IMR-90 (cell line): ENCODE data around the gene ILRUN. TPM values are rescaled to one million over a fixed set of nuclear protein-coding genes. Genes with fewer than 3 reads are reported as not detected.
"Not testable (repeated sequence)": the region's sequence is repeated elsewhere in the genome, so short reads cannot be mapped to it uniquely, and the experiment has no call there.

Experiments
- ATAC-seq: fragments of 200-7000 bp; cut with Tn5 transposase; 2 replicates; pipeline ENCODE4 v1.9.1; 2020; ENCODE audit warnings: low read depth, mild to moderate bottlenecking, moderate library complexity
- BruUV-seq: library from RNA; stranded (reverse); fragments of 400-500 nt; replicated peaks from 2 replicates; lab custom pipeline; 2021; lab: Mats Ljungman, UMichigan
- CTCF ChIA-PET: fragments of 300-600 bp; formaldehyde crosslinking; extraction: SDS; loops from one replicate; lab custom pipeline; 2021; ENCODE audit warnings: antibody characterized with exemption; lab: Yijun Ruan, JAX
- POLR2A ChIA-PET: fragments of 300-600 bp; sonication (Branson Sonifier 250); formaldehyde crosslinking; loops from one replicate; lab custom pipeline; 2022; ENCODE audit warnings: antibody characterized with exemption; ENCODE audit not compliant: unreplicated experiment; lab: Charles Lee
- DNase-seq: peaks from one replicate; pipeline ENCODE4 v3.0.0; 2013
- H2AFZ ChIP-seq: replicated peaks from 2 replicates; pipeline ENCODE3; 2013; ENCODE audit warnings: low read length, mild to moderate bottlenecking; ENCODE audit not compliant: poor library complexity
- H2AK5ac ChIP-seq: 2 replicates; pipeline ENCODE4 v1.6.1; 2013; ENCODE audit warnings: low read depth, low read length, inconsistent platforms
- H2AK9ac ChIP-seq: replicated peaks from 2 replicates; pipeline ENCODE3; 2013; ENCODE audit warnings: mild to moderate bottlenecking, low read depth, low read length, moderate library complexity; ENCODE audit not compliant: poor library complexity
- H2BK120ac ChIP-seq: 2 replicates; pipeline ENCODE4 v1.6.1; 2013; ENCODE audit warnings: low read depth, low read length, inconsistent platforms
- H2BK15ac ChIP-seq: 3 replicates; pipeline ENCODE4 v1.6.1; 2013; ENCODE audit warnings: low read depth, low read length, inconsistent platforms
- H2BK20ac ChIP-seq: 2 replicates; pipeline ENCODE4 v1.6.1; 2013; ENCODE audit warnings: low read depth, mild to moderate bottlenecking, inconsistent platforms, low read length, moderate library complexity
- H2BK5ac ChIP-seq: 2 replicates; pipeline ENCODE4 v1.6.1; 2013; ENCODE audit warnings: mild to moderate bottlenecking, low read depth, low read length, inconsistent platforms; ENCODE audit not compliant: poor library complexity, severe bottlenecking
- H3K14ac ChIP-seq: replicated peaks from 2 replicates; pipeline ENCODE4 v1.6.1; 2013; ENCODE audit warnings: low read depth, low read length, inconsistent platforms
- H3K18ac ChIP-seq: 2 replicates; pipeline ENCODE4 v1.6.1; 2013; ENCODE audit warnings: low read depth, low read length, control low read depth
- H3K23ac ChIP-seq: 2 replicates; pipeline ENCODE4 v1.6.1; 2013; ENCODE audit warnings: low read depth, low read length, inconsistent platforms
- H3K27ac ChIP-seq: 2 replicates; pipeline ENCODE4 v1.5.1; 2013; ENCODE audit warnings: mild to moderate bottlenecking, control low read depth, low read length; ENCODE audit not compliant: insufficient read depth
- H3K27me3 ChIP-seq: 2 replicates; pipeline ENCODE4 v1.6.1; 2013; ENCODE audit warnings: low read length; ENCODE audit not compliant: control insufficient read depth, insufficient read depth
- H3K36me3 ChIP-seq: 2 replicates; pipeline ENCODE4 v1.6.1; 2013; ENCODE audit warnings: low read length, mixed read lengths; ENCODE audit not compliant: control insufficient read depth, insufficient read depth
- H3K4ac ChIP-seq: 2 replicates; pipeline ENCODE4 v1.6.1; 2013; ENCODE audit warnings: low read depth, low read length, inconsistent platforms
- H3K4me1 ChIP-seq: 2 replicates; pipeline ENCODE4 v1.6.1; 2013; ENCODE audit warnings: low read length, mixed read lengths; ENCODE audit not compliant: control insufficient read depth, insufficient read depth
- H3K4me2 ChIP-seq: 2 replicates; pipeline ENCODE4 v1.6.1; 2013; ENCODE audit warnings: low read depth, mild to moderate bottlenecking, control low read depth, low read length, moderate library complexity
- H3K4me3 ChIP-seq: 2 replicates; pipeline ENCODE4 v1.5.1; 2013; ENCODE audit warnings: low read depth, mild to moderate bottlenecking, control low read depth, low read length, moderate library complexity; ENCODE audit not compliant: insufficient read depth
- H3K56ac ChIP-seq: 2 replicates; pipeline ENCODE4 v1.6.1; 2013; ENCODE audit warnings: low read length, inconsistent platforms; ENCODE audit not compliant: insufficient read depth; ENCODE audit errors: extremely low read depth
- H3K79me1 ChIP-seq, 2 experiments: 2 replicates each; pipeline ENCODE4 v1.6.1; 2013; ENCODE audit warnings: low read length in 2 of 2, inconsistent platforms in 1 of 2, low read depth in 1 of 2
- H3K9ac ChIP-seq: 2 replicates; pipeline ENCODE4 v1.6.1; 2013; ENCODE audit warnings: low read depth, low read length, control low read depth
- H3K9me1 ChIP-seq: 2 replicates; pipeline ENCODE4 v1.6.1; 2013; ENCODE audit warnings: low read length, inconsistent platforms; ENCODE audit not compliant: insufficient read depth
- H3K9me3 ChIP-seq: 2 replicates; pipeline ENCODE4 v1.6.1; 2013; ENCODE audit warnings: low read length; ENCODE audit not compliant: control insufficient read depth, insufficient read depth
- H4K20me1 ChIP-seq: 2 replicates; pipeline ENCODE4 v1.6.1; 2013; ENCODE audit warnings: low read length, inconsistent platforms; ENCODE audit not compliant: insufficient read depth
- H4K5ac ChIP-seq: 2 replicates; pipeline ENCODE4 v1.6.1; 2013; ENCODE audit warnings: mild to moderate bottlenecking, low read depth, low read length, control low read depth
- H4K8ac ChIP-seq, 2 experiments: 2 replicates each; pipeline ENCODE4 v1.6.1; 2013; ENCODE audit warnings: low read depth in 2 of 2, low read length in 2 of 2, control low read depth in 1 of 2, inconsistent platforms in 1 of 2
- H4K91ac ChIP-seq: 2 replicates; pipeline ENCODE4 v1.6.1; 2013; ENCODE audit warnings: low read depth, low read length, inconsistent platforms; ENCODE audit not compliant: insufficient read depth
- CEBPB ChIP-seq: IDR thresholded peaks from 2 replicates; pipeline ENCODE4 v1.6.1; 2012; ENCODE audit warnings: low read depth, low read length, improper control_type of control experiment
- FOS ChIP-seq: fragments of 150-350 bp; IDR thresholded peaks from 2 replicates; pipeline ENCODE4 v1.6.1; 2016; ENCODE audit warnings: low read depth, low read length
- RFX5 ChIP-seq: IDR thresholded peaks from 2 replicates; pipeline ENCODE4 v1.8.0; 2012; ENCODE audit warnings: low read depth, mild to moderate bottlenecking, low read length, moderate library complexity
- USF2 ChIP-seq: fragments of 150-350 bp; IDR thresholded peaks from 2 replicates; pipeline ENCODE4 v1.6.1; 2017; ENCODE audit warnings: mild to moderate bottlenecking, antibody characterized with exemption, low read length, low read depth
- WGBS, 2 experiments: methylation state at CpG; one replicate each; pipeline versions ENCODE4 v1.1.5 to v1.1.7; 2013; ENCODE audit warnings: missing lambda C conversion rate in 2 of 2; ENCODE audit not compliant: insufficient read length in 1 of 2; ENCODE audit errors: extremely low coverage in 2 of 2; 5-methylcytosine and 5-hydroxymethylcytosine counted together
- dilution Hi-C: fragments of 300-500 bp; cut with HindIII; formaldehyde crosslinking; loops from one replicate; pipeline ENCODE4 v1.14.3; 2018; ENCODE audit warnings: low sequenced_read_pairs; ENCODE audit not compliant: unreplicated experiment
- in situ Hi-C: fragments of 300-500 bp; cut with MboI; formaldehyde crosslinking; loops from 3 replicates; pipeline ENCODE4 v1.14.3; 2019; ENCODE audit warnings: low sequenced_read_pairs, inconsistent platforms, mixed read lengths
- intact Hi-C: fragments of 100-400 bp; cut with micrococcal nuclease; formaldehyde crosslinking; loops from 2 replicates; pipeline ENCODE4 v1.10.0; 2022
- polyA plus RNA-seq, 3 experiments: library from polyadenylated mRNA; depleted of rRNA; stranded (reverse); fragments of >200 nt; gene quantifications; 2 replicates each; pipeline ENCODE4 v1.2.3, GENCODE V29; 2012; ENCODE audit warnings: low replicate concordance in 1 of 3
- total RNA-seq: library from RNA; depleted of rRNA; stranded (reverse); fragments of >200 nt; gene quantifications from 2 replicates; pipeline ENCODE4 v1.2.3, GENCODE V29; 2012

The ILRUN gene
- total and polyA plus RNA-seq, 2 of the 4 experiments (the other 2 are of a cell fraction): 25.4 to 29.9 TPM

- no peak overlapping the region for H3K4me2 ChIP-seq
- ChIA-PET POLR2A (no interaction called here), CTCF (interaction anchor here (0.6 kb wide), 1 partner anchor 28 kb away, joined by 3 read pairs; no protein-coding TSS in a partner anchor)
- BruUV-seq: no TSS peak
- H4K20me1 ChIP-seq: peaks cover 29% of the 10 kb centered on the region
- H3K9me3 ChIP-seq: no peaks in the 10 kb centered on the region
- no peak overlapping the region for H3K23ac ChIP-seq
- H3K4me1 ChIP-seq: peaks cover 5% of the 10 kb centered on the region
- in situ Hi-C loops (no loop called here), dilution Hi-C loops (no loop called here), intact Hi-C loops (no loop called here)
- H2AK9ac ChIP-seq: no peak overlapping the region
- no peak overlapping the region for H3K27ac ChIP-seq
- no peaks in the 10 kb centered on the region for H3K36me3 ChIP-seq
- peaks cover 25 to 64% of the 10 kb centered on the region in 2 experiments for H3K79me1 ChIP-seq
- WGBS, 2 experiments: no CpG with 5 or more reads among the region's 3 CpGs
- no peak overlapping the region for H4K91ac ChIP-seq
- no peak overlapping the region for H2BK15ac ChIP-seq
- H2AK5ac ChIP-seq: no peak overlapping the region
- no peak overlapping the region for H2BK20ac ChIP-seq
- DNase-seq (peak; percentile 59), ATAC-seq (no peak)
- H3K14ac ChIP-seq: no peak overlapping the region; the same call in 1 of the 2 replicates
- no peak overlapping the region for H3K9ac ChIP-seq
- H3K4ac ChIP-seq: no peak overlapping the region
- no peak overlapping the region for H2BK5ac ChIP-seq
- H3K27me3 ChIP-seq: no peaks in the 10 kb centered on the region
- no peak overlapping the region for H3K4me3 ChIP-seq
- no peak overlapping the region for H2AFZ ChIP-seq
- TF ChIP-seq FOS: 0 out of 2 replicates have a peak, but pooled peaks have one; percentile 32
- TF ChIP-seq CEBPB: peak; percentile 86
- no peak for TF ChIP-seq RFX5
- TF ChIP-seq USF2: no peak
- no peak overlapping the region for H4K8ac ChIP-seq
- H3K9me1 ChIP-seq: no peaks in the 10 kb centered on the region
- no peak overlapping the region for H4K5ac ChIP-seq
- H3K56ac ChIP-seq: no peak overlapping the region
- H3K18ac ChIP-seq: no peak overlapping the region
- no peak overlapping the region for H2BK120ac ChIP-seq
These were observed 15.6 kb downstream of the ILRUN start for GRCh38 chr6:34680802-34681515.

- BruUV-seq, H3K4me3 ChIP-seq, intact Hi-C loops, H3K56ac ChIP-seq, H3K4me2 ChIP-seq, H2BK15ac ChIP-seq, H2AK5ac ChIP-seq, H4K5ac ChIP-seq, dilution Hi-C loops, H3K9me1 ChIP-seq, H2BK120ac ChIP-seq, H2AK9ac ChIP-seq, H4K91ac ChIP-seq, in situ Hi-C loops, H3K9ac ChIP-seq, DNase-seq, CTCF ChIA-PET, H2BK20ac ChIP-seq, H3K4ac ChIP-seq, H3K4me1 ChIP-seq, H4K8ac ChIP-seq, H3K14ac ChIP-seq, H2BK5ac ChIP-seq, POLR2A ChIA-PET, H3K27me3 ChIP-seq, H2AFZ ChIP-seq, ATAC-seq, H3K9me3 ChIP-seq, H3K23ac ChIP-seq, H3K18ac ChIP-seq, H3K36me3 ChIP-seq: not testable (repeated sequence)
- H3K27ac ChIP-seq: peak overlapping the region; percentile 3; the same call in 1 of the 2 replicates
- H4K20me1 ChIP-seq: peaks cover 27% of the 10 kb centered on the region
- peaks cover 28 to 65% of the 10 kb centered on the region in 2 experiments for H3K79me1 ChIP-seq
- WGBS, 2 experiments: no CpG with 5 or more reads among the region's 7 CpGs
These were observed 16.3 kb downstream of the ILRUN start for GRCh38 chr6:34680313-34680712.
